Activated CD4-positive, alpha-beta T cell treated with anti-CD3 and anti-CD28 coated beads for 24 hours (primary cell): ENCODE data around the gene MCM5.
"Not testable (repeated sequence)": the region's sequence is repeated elsewhere in the genome, so short reads cannot be mapped to it uniquely, and the experiment has no call there.

Experiments used
- DNase-seq, 2 donors: peaks; one replicate each; pipeline ENCODE4 v3.0.0-alpha.2; 2020; ENCODE audit warnings: low read depth in 2 of 2

MCM5 gene

GRCh38 chr22:35432228-35432905 lies 32.4 kb downstream of the MCM5 start:
- no peak for DNase-seq

DNA sequence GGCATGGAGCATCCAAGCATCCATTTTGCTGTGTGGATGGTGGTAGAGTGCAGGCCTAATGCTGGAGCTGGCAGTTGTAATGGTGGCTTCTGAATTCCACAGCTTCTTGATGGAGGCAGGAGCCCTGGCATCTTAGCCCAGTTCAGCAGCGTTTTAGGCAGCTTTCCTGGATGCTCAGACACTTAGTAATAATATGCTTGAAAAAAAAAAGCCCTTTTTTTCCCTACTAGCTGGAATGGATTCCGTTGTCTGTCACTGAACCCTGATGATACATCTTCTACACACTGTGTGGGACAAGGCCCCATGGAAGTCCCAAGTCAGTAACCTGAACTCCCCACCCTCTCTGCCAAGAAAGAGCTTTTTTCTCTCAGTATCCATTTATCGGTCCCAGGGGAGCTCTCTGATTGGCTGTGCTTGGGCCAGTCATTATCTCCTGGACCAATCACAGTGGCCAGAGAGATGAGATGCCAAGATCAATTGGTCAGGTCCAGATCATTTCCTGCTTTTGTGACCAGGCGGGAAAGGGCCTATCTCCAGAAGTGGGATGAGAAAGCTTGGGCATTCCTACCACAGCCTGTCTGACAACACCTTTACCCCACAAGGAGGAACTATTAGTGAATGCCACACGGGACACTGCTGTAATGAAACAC lies 34.2 kb downstream of the MCM5 start:
- no peak for DNase-seq

- no peak for DNase-seq
Measured at GRCh38 chr22:35435201-35435740, 35.3 kb downstream of the MCM5 start.

- no peak for DNase-seq
Measured at GRCh38 chr22:35436421-35436820, 36.5 kb downstream of the MCM5 start.

DNA sequence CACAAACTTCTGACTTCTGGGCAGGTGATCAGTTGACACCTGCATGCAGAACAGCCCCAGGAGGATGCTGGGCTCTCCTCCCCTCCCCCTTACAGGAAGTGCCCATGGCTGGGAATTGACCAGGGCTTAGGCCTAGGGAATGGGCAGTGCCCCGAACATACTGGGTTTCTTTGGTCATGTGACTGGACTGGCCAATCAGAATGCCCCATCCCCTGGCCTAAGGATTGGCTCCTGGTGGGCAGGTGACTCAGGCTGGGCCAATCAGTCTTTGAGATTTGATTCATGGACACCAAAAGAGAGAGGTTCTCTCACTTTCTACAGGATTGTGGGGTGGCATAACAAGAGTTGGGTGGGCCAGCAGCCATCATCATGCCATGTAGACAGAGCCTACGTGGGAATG lies 37.1 kb downstream of the MCM5 start:
- no peak for DNase-seq

DNA sequence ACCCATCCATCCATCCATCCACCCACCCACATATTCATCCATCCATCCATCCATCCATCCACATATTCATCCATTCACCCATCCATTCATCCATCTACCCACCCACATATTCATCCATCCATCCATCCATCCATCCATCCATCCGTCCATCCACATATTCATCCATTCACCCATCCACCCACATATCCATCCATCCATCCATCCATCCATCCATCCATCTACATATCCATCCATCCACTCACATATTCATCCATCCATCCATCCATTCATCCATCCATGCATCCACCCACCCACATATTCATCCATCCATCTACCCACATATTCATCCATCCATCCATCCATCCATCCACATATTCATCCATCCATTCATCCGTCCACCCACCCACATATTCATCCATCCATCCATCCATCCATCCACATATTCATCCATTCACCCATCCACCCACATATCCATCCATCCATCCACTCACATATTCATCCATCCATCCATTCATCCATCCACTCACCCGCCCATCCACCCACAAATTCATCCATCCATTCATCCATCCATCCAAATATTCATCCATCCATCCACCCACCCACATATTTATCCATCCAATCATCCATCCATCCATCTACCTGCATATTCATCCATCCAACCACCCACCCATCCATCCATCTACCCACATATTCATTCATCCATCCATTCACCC lies 38.9 kb downstream of the MCM5 start:
- not testable (repeated sequence) for DNase-seq

DNA sequence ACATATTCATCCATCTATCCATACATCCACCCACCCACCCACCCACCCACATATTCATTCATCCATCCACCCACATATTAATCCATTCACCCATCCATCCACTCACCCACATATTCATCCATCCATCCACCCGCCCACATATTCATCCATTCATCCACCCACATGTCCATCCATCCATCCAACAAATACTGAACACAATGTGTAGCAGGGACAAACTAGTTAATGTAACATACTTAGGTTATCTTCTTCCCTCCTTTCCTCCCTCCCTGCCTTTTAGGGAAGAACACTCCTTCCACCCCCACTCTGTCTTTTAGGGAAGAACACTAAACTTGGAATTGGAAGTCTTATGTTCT lies 39.4 kb downstream of the MCM5 start:
- DNase-seq, result no peak

DNA sequence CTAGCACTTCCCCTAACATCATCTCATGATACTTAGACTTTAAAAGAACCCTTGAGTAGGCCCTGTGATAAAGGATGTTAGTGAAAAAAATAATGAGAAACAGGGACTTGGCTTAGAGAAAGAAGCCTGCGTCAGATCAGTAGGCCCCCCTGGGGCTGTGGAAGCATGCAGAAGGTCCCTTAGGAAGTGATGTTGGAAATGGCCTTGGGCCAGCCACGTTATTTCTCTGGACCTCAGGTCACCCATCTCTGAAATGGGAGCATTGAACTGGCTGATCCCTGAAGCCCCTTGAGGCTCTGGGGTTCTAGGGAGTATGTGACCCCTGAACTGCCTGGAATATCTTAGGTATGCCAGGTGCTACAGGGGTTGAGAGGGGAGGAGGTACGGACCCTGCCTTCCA lies 40.2 kb downstream of the MCM5 start:
- DNase-seq, result no peak

DNA sequence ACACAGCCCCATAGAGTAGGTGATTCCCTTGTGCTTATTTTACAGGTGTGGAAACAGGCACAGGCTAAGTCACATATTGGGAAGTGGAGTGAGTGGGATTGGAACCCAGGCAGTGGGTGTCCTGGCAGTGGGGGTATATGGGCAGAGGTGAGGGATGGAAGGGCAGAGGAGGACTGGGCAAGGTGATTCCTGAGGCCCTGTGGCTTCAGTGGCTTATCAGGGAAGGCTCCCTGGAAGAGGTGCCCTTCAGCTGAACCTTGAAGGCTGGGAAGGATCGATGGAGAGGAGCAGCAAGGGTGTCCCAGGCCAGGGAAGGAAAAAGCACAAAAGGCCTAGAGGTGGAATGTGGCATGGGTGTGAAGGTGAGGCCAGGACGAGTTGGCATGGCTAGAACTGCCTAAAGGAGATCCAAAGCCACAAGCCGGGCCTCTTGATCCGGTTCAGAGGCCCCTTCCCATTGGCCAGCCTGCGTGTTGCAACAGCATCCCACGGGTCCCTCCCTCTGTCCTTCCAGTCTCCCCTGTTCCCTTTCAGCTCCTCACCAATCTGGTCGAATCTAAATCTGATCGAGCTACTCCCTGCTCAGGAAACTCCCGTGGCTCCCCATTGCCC lies 41.7 kb downstream of the MCM5 start:
- no peak for DNase-seq

- DNase-seq, result no peak
Measured at GRCh38 chr22:35442471-35442870, 42.5 kb downstream of the MCM5 start.

DNA sequence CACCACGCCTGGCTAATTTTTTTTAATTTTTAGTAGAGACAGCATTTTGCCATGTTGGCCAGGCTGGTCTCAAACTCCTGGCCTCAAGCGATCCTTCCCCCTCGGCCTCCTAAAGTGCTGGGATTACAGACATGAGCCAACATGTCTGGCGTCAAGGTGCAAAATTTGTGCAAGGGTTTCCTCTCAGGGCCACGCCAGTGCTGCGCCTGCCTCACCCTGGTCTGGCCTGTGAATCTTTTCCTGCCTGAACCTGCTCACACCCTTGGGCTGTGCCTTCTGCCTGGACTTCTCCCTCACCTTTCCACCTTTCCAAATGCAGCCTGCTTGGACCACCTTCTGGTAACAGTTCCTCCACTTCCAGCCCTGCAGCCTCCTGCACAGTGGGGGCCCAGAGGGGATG lies 43.4 kb downstream of the MCM5 start:
- no peak for DNase-seq

- no peak for DNase-seq
Measured at GRCh38 chr22:35443790-35444684, 44.1 kb downstream of the MCM5 start.

GRCh38 chr22:35444685-35445399 lies 44.9 kb downstream of the MCM5 start:
- no peak for DNase-seq

- no peak for DNase-seq
Measured at GRCh38 chr22:35445933-35446332, 46.0 kb downstream of the MCM5 start.

- DNase-seq, result no peak
Measured at GRCh38 chr22:35446365-35446764, 46.4 kb downstream of the MCM5 start.

DNA sequence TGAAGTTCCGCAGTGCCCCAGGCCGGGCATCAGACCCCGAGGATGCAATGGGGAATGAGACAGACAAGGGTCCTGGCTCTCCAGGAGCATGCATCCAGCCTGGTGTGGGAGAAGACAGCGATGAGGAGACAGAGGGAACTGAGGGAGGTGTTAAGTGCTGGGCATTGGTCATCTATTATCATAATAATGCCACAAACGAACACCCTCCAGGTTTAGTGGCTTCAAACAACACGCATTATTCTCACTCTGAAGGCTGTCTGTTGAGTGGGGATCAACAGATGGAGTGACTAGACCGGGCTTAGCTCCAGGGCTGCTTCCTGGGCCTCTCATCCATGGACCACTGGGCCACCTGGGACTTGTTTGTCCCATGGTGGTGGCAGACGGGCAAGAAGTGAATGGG lies 48.6 kb downstream of the MCM5 start:
- no peak for DNase-seq

- DNase-seq, result no peak
Measured at GRCh38 chr22:35449829-35450689, 50.1 kb downstream of the MCM5 start.

- no peak for DNase-seq
Measured at GRCh38 chr22:35450824-35451569, 51.1 kb downstream of the MCM5 start.

GRCh38 chr22:35451592-35451991 lies 51.7 kb downstream of the MCM5 start:
- DNase-seq, result no peak
